GM12878 (cell line): ENCODE measurements around the gene HESX1. TPM values are rescaled to one million over a fixed set of nuclear protein-coding genes. Genes with fewer than 3 reads are reported as not detected.

Experiments
- ATAC-seq: fragments of 200-7000 bp; cut with Tn5 transposase; 3 replicates; pipeline ENCODE4 v1.9.1; 2020; ENCODE audit warnings: mild to moderate bottlenecking, moderate library complexity
- BruUV-seq: library from RNA; stranded (reverse); fragments of 400-500 nt; replicated peaks from 2 replicates; lab custom pipeline; 2021; lab: Mats Ljungman, UMichigan
- CTCF ChIA-PET: fragments of 300-600 bp; sonication (Branson Sonifier 250); formaldehyde crosslinking; extraction: SDS; loops from one replicate; lab custom pipeline; 2021; ENCODE audit warnings: inconsistent platforms; lab: Yijun Ruan, JAX
- POLR2A ChIA-PET: fragments of 350-600 bp; formaldehyde crosslinking; extraction: SDS; loops from one replicate; lab custom pipeline; 2021; ENCODE audit warnings: inconsistent platforms; lab: Charles Lee
- RAD21 ChIA-PET: fragments of 300-600 bp; sonication (Branson Sonifier 250); formaldehyde crosslinking; loops from one replicate; lab custom pipeline; 2023; ENCODE audit warnings: antibody characterized with exemption; ENCODE audit not compliant: unreplicated experiment; lab: Charles Lee
- SMC1A ChIA-PET: fragments of 300-600 bp; sonication (Branson Sonifier 250); formaldehyde crosslinking; loops from one replicate; lab custom pipeline; 2023; ENCODE audit not compliant: unreplicated experiment, uncharacterized antibody; lab: Charles Lee
- DNase-seq: peaks from one replicate; pipeline ENCODE4 v3.0.0-alpha.2; 2011; ENCODE audit warnings: low read depth, low spot score
- FAIRE-seq: peaks from 3 replicates; lab custom pipeline; 2011; peaks lifted over from hg19 to GRCh38; lab: Jason Lieb, UNC
- H2AFZ ChIP-seq: 2 replicates; pipeline ENCODE4 v1.6.0; 2011; ENCODE audit warnings: low read depth, low read length, control low read depth; ENCODE audit not compliant: control insufficient read depth
- H3K27ac ChIP-seq: 2 replicates; pipeline ENCODE4 v1.5.1; 2011; ENCODE audit warnings: control low read depth; ENCODE audit not compliant: control insufficient read depth, insufficient read depth
- H3K27me3 ChIP-seq, 2 experiments: replicated peaks in 1 of 2; 2 replicates each; pipeline versions ENCODE4 v1.6.0 to v1.6.1; 2011; ENCODE audit warnings: low read length in 1 of 2; ENCODE audit not compliant: control insufficient read depth in 2 of 2, insufficient read depth in 2 of 2
- H3K36me3 ChIP-seq, 2 experiments: 2 replicates each; pipeline ENCODE4 v1.5.1; 2011; ENCODE audit warnings: low read length in 1 of 2; ENCODE audit not compliant: control insufficient read depth in 2 of 2, insufficient read depth in 2 of 2
- H3K4me1 ChIP-seq: 2 replicates; pipeline ENCODE4 v1.6.1; 2011; ENCODE audit warnings: mild to moderate bottlenecking, low read length, moderate library complexity, mixed read lengths; ENCODE audit not compliant: control insufficient read depth, insufficient read depth
- H3K4me2 ChIP-seq: 2 replicates; pipeline ENCODE4 v1.6.0; 2011; ENCODE audit warnings: control low read depth; ENCODE audit not compliant: control insufficient read depth, insufficient read depth
- H3K4me3 ChIP-seq: fragments of 200-600 bp; sonication (generic); 2 replicates; pipeline ENCODE4 v1.5.1; 2016
- H3K79me2 ChIP-seq: 2 replicates; pipeline ENCODE4 v1.6.0; 2011; ENCODE audit warnings: low read length; ENCODE audit not compliant: control insufficient read depth, insufficient read depth
- H3K9ac ChIP-seq: 2 replicates; pipeline ENCODE4 v1.8.0; 2011; ENCODE audit warnings: low read length, control low read depth, mixed read lengths; ENCODE audit not compliant: control insufficient read depth, insufficient read depth
- H3K9me3 ChIP-seq: replicated peaks from 3 replicates; pipeline ENCODE4 v1.5.1; 2011; ENCODE audit warnings: mild to moderate bottlenecking, low read length; ENCODE audit not compliant: control insufficient read depth, insufficient read depth
- H4K20me1 ChIP-seq: 2 replicates; pipeline ENCODE4 v1.6.0; 2011; ENCODE audit not compliant: control insufficient read depth, insufficient read depth
- ASH2L ChIP-seq: fragments of 300-600, 200-600 bp; sonication (generic); IDR thresholded peaks from 2 replicates; pipeline ENCODE4 v1.6.1; 2017; ENCODE audit warnings: low read depth, mild to moderate bottlenecking, borderline replicate concordance
- CEBPB ChIP-seq, 2 experiments: fragments of 150-350 bp in 1 of 2; IDR thresholded peaks; 2 replicates each; pipeline ENCODE4 v1.6.1; 2012 to 2014; ENCODE audit warnings: low read depth in 2 of 2, low read length in 2 of 2, borderline replicate concordance in 1 of 2, inconsistent platforms in 1 of 2
- CHD1 ChIP-seq: IDR thresholded peaks from 2 replicates; pipeline ENCODE4 v1.6.1; 2012; ENCODE audit warnings: low read depth, low read length, improper control_type of control experiment
- IRF3 ChIP-seq: fragments of 450-650 bp; IDR thresholded peaks from 2 replicates; pipeline ENCODE4 v1.6.1; 2014; ENCODE audit warnings: mild to moderate bottlenecking
- KAT2A ChIP-seq: conservative IDR thresholded peaks from 2 replicates; pipeline ENCODE4 v1.6.1; 2011; ENCODE audit warnings: low read depth, low read length; ENCODE audit not compliant: control insufficient read depth
- NBN ChIP-seq: fragments of 450-650 bp; IDR thresholded peaks from 2 replicates; pipeline ENCODE4 v1.6.1; 2016
- NRF1 ChIP-seq: conservative IDR thresholded peaks from 2 replicates; pipeline ENCODE4 v1.6.1; 2011; ENCODE audit warnings: mild to moderate bottlenecking, low read depth, low read length, improper control_type of control experiment
- PKNOX1 ChIP-seq: fragments of 450-650 bp; IDR thresholded peaks from 2 replicates; pipeline ENCODE4 v1.6.1; 2016; ENCODE audit warnings: mild to moderate bottlenecking
- ZBED1 ChIP-seq: IDR thresholded peaks from 2 replicates; pipeline ENCODE4 v1.6.1; 2016; ENCODE audit warnings: borderline replicate concordance
- WGBS: methylation state at CpG from one replicate; pipeline ENCODE4 v1.1.6; 2016; ENCODE audit warnings: low lambda C conversion rate; ENCODE audit not compliant: insufficient replicate concordance, insufficient coverage; ENCODE audit errors: missing lambda C conversion rate; 5-methylcytosine and 5-hydroxymethylcytosine counted together
- in situ Hi-C: fragments of 300-500 bp; cut with MboI; formaldehyde crosslinking; loops from 9 replicates; pipeline ENCODE4 v1.14.3; 2018; ENCODE audit warnings: mixed read lengths
- intact Hi-C: fragments of 100-400 bp; cut with micrococcal nuclease; formaldehyde crosslinking; loops from one replicate; pipeline ENCODE4 v1.14.2; 2022; ENCODE audit not compliant: unreplicated experiment
- polyA plus RNA-seq, 11 experiments: library from polyadenylated mRNA; depleted of rRNA in 4 of 11; unstranded in 6 of 11; stranded (reverse) in 5 of 11; fragments of >200 nt; fragmentation: Nextera tagmentation in 4 of 11; fragmentation: Illumina TruSeq in 1 of 11; extraction: Ambion mirVana in 4 of 11; extraction: Trizol in 1 of 11; gene quantifications; 1 replicate in 1 of 11; 2 replicates in 10 of 11; pipeline versions ENCODE4 v1.2.1 to v1.2.3, GENCODE V29; 2011 to 2016; ENCODE audit warnings: inconsistent platforms in 2 of 11, missing spikeins in 2 of 11, low read depth in 1 of 11
- total RNA-seq, 4 experiments: library from RNA; depleted of rRNA in 3 of 4; stranded (reverse); fragments of >200 nt in 3 of 4; fragmentation: Illumina TruSeq in 1 of 4; extraction: Trizol in 1 of 4; gene quantifications; 2 replicates each; pipeline versions ENCODE4 v1.2.1 to v1.2.3, GENCODE V29; 2013 to 2021

The HESX1 gene
- total and polyA plus RNA-seq, 10 of the 15 experiments (the other 5 are each of a cell fraction or from before 2014, with no cell fraction given): 2.5 to 5.9 (median 4.3) TPM

- H3K27ac ChIP-seq: no peak overlapping the region
- no peak overlapping the region for H3K4me2 ChIP-seq
- H3K9me3 ChIP-seq: no peaks in the 10 kb centered on the region
- CTCF ChIA-PET: interaction anchor here (0.6 to 2.7 kb wide), 7 partner anchors 10 to 748 kb away, joined by 3 to 12 read pairs (median 3); no protein-coding TSS in a partner anchor
- POLR2A ChIA-PET: no interaction called here
- no peaks in the 10 kb centered on the region for H3K36me3 ChIP-seq
- H3K4me1 ChIP-seq: no peaks in the 10 kb centered on the region
- no peak overlapping the region for H3K9ac ChIP-seq
- intact Hi-C loops: loop anchor here (10.0 kb wide), 1 partner anchor 165 kb away; no protein-coding TSS in a partner anchor
- TF ChIP-seq KAT2A (no peak), NBN (no peak), CEBPB (IDR thresholded peaks at IDR 0.05; ENCODE audit: borderline replicate concordance in 1 of 2, low read depth in 2 of 2, low read length in 2 of 2) (no peak), PKNOX1 (no peak), IRF3 (no peak), CHD1 (no peak), ZBED1 (no peak), NRF1 (no peak), ASH2L (no peak)
- TF ChIP-seq, all 136 proteins: peak for 0
- ATAC-seq (no peak), FAIRE-seq (no peak), DNase-seq (no peak)
- Histone ChIP-seq H3K79me2 (no peaks in the 10 kb centered on the region), H4K20me1 (no peaks in the 10 kb centered on the region), H3K27me3 (peaks cover 11 to 21% of the 10 kb centered on the region in 2 experiments), H3K4me3 (no peak overlapping the region), H2AFZ (no peak overlapping the region)
- no TSS peak for BruUV-seq
- in situ Hi-C loops: no loop called here
- RAD21 ChIA-PET: interaction anchor here (0.7 to 1.3 kb wide), 2 partner anchors 10 to 164 kb away, joined by 3 to 5 read pairs; no protein-coding TSS in a partner anchor
- WGBS: 63% methylated on average over 8 of the region's 8 CpGs
- SMC1A ChIA-PET: interaction anchor here (1.7 kb wide), 1 partner anchor 9 kb away, joined by 5 read pairs; no protein-coding TSS in a partner anchor
Measured at GRCh38 chr3:57160076-57160764, 39.6 kb downstream of the HESX1 start.
